Brain microvascular endothelial cell (primary cell): Measurements from ENCODE around the gene BMPER.

Source experiments
- DNase-seq: peaks from one replicate; pipeline ENCODE4 v3.0.0-alpha.2; 2020
- H3K27ac ChIP-seq: fragments of 250-450 bp; sonication (Bioruptor Pico); 2 replicates; pipeline ENCODE4 v1.5.1; 2020; ENCODE audit warnings: mild to moderate bottlenecking, moderate library complexity
- H3K27me3 ChIP-seq: fragments of 250-450 bp; sonication (Bioruptor Pico); replicated peaks from 2 replicates; pipeline ENCODE4 v1.5.1; 2020; ENCODE audit warnings: mild to moderate bottlenecking
- H3K36me3 ChIP-seq: fragments of 250-450 bp; sonication (Bioruptor Pico); replicated peaks from 2 replicates; pipeline ENCODE4 v1.5.1; 2020; ENCODE audit warnings: mild to moderate bottlenecking
- H3K4me3 ChIP-seq: 2 replicates; pipeline ENCODE4 v1.5.1; 2011; ENCODE audit warnings: low read depth, mild to moderate bottlenecking, control low read depth, low read length, moderate library complexity
- in situ Hi-C: cut with HindIII; loops from 2 replicates; pipeline ENCODE4 v1.10.0; 2017; ENCODE audit warnings: low sequenced_read_pairs, low pct_ligation_motif_present
- TF ChIP-seq, protein P1 (sequence below): IDR thresholded peaks from 2 replicates; pipeline ENCODE4 v1.5.1; 2011; ENCODE audit warnings: low read depth, mild to moderate bottlenecking, moderate library complexity, low read length, control low read depth, inconsistent platforms; ENCODE audit errors: missing control alignments

BMPER gene

GRCh38 chr7:33918438-33919143 is 13.3 kb downstream of the BMPER start:
- in situ Hi-C loops: no loop called here
- TF ChIP-seq, protein P1, sequence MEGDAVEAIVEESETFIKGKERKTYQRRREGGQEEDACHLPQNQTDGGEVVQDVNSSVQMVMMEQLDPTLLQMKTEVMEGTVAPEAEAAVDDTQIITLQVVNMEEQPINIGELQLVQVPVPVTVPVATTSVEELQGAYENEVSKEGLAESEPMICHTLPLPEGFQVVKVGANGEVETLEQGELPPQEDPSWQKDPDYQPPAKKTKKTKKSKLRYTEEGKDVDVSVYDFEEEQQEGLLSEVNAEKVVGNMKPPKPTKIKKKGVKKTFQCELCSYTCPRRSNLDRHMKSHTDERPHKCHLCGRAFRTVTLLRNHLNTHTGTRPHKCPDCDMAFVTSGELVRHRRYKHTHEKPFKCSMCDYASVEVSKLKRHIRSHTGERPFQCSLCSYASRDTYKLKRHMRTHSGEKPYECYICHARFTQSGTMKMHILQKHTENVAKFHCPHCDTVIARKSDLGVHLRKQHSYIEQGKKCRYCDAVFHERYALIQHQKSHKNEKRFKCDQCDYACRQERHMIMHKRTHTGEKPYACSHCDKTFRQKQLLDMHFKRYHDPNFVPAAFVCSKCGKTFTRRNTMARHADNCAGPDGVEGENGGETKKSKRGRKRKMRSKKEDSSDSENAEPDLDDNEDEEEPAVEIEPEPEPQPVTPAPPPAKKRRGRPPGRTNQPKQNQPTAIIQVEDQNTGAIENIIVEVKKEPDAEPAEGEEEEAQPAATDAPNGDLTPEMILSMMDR: no peak
- Histone ChIP-seq H3K36me3 (no peaks in the 10 kb centered on the region), H3K27me3 (no peaks in the 10 kb centered on the region), H3K4me3 (no peak overlapping the region), H3K27ac (no peak overlapping the region)
- no peak for DNase-seq

DNA sequence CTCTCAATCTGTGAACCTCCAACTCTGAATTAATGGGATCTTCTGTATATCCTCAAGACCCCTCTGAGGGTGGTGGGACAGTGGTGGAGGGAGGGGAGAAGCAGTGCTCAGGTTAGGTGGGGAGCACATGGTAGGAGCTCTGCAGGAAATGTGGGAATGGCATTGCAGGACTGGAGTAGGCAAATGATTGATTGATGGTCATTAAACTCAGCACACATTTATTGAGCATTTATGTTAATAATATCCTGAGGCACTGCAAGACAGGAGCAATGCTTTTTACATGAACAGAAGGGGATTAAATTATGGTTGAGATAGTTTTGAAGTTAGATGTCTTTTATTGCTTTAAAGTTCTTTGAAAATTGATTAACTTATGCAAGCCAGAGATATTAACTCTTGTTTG is 14.1 kb downstream of the BMPER start:
- Histone ChIP-seq H3K27ac (no peak overlapping the region), H3K4me3 (no peak overlapping the region), H3K27me3 (no peaks in the 10 kb centered on the region), H3K36me3 (no peaks in the 10 kb centered on the region)
- in situ Hi-C loops: no loop called here
- TF ChIP-seq, protein P1: no peak
- no peak for DNase-seq

- Histone ChIP-seq H3K27me3 (no peaks in the 10 kb centered on the region), H3K4me3 (no peak overlapping the region), H3K36me3 (no peaks in the 10 kb centered on the region), H3K27ac (no peak overlapping the region)
- TF ChIP-seq, protein P1: no peak
- in situ Hi-C loops: no loop called here
- DNase-seq: no peak
Measured at GRCh38 chr7:33921216-33921938, 16.0 kb downstream of the BMPER start.

DNA sequence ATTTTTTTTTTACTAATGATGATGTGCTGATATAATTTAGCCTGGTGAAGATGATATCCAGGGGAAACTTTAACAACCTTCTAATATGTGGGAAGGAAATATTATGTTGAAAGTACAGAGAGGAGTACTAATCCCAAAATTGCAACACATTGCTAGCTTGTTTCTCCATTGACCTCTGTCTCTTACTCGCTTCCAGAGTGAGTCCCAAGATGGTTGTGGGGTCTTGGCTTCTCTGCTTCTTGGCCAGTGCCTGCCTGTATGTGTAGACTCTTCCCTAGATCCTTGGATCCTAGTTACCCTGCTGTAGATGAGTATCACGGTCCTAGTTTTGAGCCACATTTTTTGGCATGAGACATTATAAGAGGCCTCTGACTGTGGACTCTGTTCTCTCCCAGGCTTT is 17.5 kb downstream of the BMPER start:
- Histone ChIP-seq H3K27ac (no peak overlapping the region), H3K36me3 (no peaks in the 10 kb centered on the region), H3K27me3 (no peaks in the 10 kb centered on the region), H3K4me3 (no peak overlapping the region)
- in situ Hi-C loops: no loop called here
- TF ChIP-seq, protein P1: no peak
- DNase-seq: no peak

DNA sequence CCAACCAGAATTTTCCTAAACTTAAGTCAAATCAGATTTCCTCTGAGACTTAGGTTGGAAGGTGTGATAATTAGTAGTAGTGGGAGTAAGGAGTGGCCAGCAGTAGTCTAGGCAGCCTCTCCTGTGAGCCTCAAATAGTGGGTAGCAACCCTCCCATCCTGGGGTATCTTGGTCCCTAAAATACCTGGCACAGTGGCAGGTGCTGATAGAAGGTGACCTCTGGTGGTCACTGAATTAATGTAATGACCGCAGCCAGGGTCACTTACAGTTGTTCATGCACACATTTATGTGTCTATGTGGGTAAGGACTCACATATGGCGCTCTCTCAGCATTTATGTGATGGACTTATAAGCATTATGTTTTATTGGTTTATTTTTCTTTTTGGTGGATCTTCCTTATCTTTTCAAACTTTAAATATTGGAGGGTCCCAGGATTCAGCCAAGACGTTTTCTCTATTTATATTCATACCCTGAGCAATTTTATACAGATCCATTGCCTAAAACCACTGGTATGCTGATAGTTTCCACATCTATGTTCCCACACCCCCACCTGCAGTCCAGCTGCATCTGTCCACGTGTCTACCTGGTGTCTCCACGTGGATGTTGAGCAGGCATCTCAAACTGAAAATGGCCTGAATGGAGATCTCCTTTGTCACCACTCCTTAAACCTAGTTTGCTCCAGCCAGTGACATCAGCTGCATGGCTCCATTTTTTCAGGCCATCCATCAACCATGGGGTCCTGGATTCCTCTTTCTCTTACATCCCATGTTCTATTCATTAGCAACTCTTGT is 18.3 kb downstream of the BMPER start:
- Histone ChIP-seq H3K4me3 (no peak overlapping the region), H3K36me3 (no peaks in the 10 kb centered on the region), H3K27ac (no peak overlapping the region), H3K27me3 (no peaks in the 10 kb centered on the region)
- TF ChIP-seq, protein P1: no peak
- DNase-seq: no peak
- in situ Hi-C loops: no loop called here
